Mesendoderm (in vitro differentiated cells): ENCODE measurements around the gene GAS2.

Experiments used
- small RNA-seq: library from polyadenylated mRNA; stranded (forward); fragments of <200 nt; extraction: miRNeasy Mini kit (QIAGEN cat#:217004); gene quantifications from one replicate; pipeline ENCODE3, GENCODE V24; 2013; ENCODE audit not compliant: insufficient read depth

Gene GAS2

Small RNAs within 50 kb of the gene (small RNA-seq; reads per million reads assigned to genes)
- gene RNA5SP338: 2.3 reads per million, percentile 28 among the genes with 10 or more reads in this experiment
